A172 (cell line): ENCODE measurements around the gene MDFIC. TPM values are rescaled to one million over a fixed set of nuclear protein-coding genes. Genes with fewer than 3 reads are reported as not detected.

Source experiments
- DNase-seq: peaks from one replicate; pipeline ENCODE4 v3.0.0-alpha.2; 2015; ENCODE audit warnings: low spot score
- total RNA-seq: library from RNA; depleted of rRNA; stranded (reverse); fragments of >200 nt; shearing (Covaris generic); gene quantifications from 2 replicates; pipeline ENCODE4 v1.2.3, GENCODE V29; 2014

MDFIC gene
- total RNA-seq, 1 experiment from 2014 or later, result 37.7 TPM

DNA sequence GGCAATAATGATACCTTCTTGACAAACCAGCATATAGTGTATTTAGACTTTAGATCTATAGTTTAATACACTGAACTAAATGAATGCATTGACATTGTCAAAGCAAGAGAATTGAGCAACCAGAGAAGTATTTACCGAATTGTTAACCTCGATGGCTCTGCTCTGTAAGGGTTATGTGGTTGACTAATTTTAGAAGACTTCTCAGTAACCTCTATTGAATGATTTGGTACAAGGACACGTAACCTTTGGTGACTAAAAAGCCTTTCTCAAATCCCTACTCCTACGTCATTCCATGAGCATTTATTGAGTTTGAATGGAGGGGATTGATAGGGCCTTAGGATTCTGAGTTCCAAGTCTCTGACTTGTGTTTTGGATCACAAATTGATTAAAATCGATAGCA is 67.6 kb downstream of the MDFIC start:
- DNase-seq, result no peak

DNA sequence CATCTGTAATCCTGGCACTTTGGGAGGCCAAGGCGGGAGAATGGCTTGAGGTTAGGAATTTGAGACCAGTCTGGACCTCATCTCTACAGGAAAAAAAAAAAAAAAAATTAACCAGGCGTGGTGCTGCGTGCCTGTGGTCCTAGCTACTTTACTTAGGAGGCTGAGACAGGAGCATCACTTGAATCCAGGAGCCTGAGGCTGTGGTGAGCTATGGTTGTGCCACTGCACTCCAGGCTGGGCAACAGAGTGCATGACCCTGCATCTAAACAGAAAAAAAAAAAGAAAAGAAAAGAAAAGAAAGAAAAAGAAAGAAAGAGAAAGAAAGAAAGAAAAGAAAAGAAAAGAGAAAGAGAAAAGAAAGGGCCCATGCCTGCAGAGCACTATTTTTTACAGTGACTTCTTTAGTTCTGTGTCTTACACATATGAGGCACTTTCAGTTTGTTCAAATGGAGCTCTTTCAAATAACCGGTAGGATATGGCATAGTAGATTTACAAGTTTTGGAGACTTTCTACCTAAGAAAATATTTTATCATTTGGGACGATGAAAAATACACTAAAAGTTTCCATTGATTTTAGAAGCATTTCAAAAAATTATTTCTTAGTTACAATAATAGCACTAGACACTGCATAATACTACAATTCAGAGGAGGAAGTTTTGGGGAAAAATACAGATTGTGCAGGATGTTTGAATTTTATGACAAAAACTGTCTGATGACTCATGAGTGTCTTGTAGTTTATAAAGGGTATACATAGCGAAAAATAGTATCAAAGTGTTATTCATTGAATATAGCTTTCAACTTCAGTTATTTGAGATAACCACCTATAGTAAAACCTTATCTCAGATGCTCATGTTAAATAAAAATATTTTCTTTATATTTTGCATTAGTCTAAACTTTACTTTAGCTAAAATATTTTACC is 75.9 kb downstream of the MDFIC start:
- no peak for DNase-seq

DNA sequence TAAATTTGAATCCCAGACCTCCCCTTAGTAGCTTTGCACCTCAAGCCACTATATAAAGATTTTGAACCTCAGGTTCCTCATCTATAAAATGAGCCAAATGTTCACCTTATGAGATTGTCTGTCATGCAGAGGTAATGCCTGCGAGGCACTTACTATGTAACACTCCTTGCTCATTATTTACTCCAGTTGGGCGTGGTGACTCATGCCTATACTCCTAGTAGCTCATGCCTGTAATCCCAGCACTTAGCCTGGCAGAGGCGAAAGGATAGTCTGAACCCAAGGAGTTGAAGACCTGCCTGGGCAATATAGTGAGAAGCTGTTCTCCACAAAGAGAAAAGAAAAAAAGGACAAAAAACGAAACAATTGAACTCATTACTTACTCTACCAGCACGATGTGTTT is 82.2 kb downstream of the MDFIC start:
- no peak for DNase-seq

DNA sequence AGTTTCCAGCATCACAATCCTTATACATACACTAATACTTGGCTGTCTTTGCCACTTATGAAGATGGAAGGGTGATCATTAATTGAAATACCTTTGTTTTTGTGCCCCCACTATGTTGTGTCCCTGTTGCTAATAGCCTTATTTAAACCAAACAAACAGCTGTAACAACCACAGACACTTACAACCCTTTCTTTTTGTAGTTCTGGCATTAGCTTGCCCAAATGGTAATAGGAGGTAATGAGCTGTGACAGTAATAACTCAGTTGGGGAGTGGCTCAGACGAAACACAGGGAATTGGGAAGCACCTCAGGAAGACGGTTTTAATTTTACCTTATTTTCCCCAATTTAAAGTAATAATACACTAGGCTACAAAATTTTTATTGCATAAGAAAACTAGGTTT is 83.4 kb downstream of the MDFIC start:
- DNase-seq, result no peak

DNA sequence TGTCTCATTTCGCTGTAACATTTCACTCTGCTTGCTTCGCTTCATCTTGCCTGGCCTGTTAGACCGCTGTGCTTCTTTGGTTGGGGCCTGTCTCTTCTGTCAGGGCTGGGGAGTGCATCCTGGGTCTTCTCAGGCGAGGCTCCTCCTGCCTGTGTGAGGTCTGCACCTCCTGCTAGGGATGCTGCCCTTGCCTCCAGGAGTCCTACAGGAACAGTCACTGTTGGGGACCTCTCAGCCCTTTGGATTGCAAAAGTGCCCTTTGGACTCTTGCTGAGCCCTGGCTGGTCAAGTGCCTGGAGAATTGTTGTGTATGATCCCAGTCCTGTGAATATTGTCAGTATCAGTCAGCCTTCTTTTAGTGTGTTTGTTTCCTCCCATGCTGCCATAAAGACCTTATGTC is 84.1 kb downstream of the MDFIC start:
- no peak for DNase-seq

DNA sequence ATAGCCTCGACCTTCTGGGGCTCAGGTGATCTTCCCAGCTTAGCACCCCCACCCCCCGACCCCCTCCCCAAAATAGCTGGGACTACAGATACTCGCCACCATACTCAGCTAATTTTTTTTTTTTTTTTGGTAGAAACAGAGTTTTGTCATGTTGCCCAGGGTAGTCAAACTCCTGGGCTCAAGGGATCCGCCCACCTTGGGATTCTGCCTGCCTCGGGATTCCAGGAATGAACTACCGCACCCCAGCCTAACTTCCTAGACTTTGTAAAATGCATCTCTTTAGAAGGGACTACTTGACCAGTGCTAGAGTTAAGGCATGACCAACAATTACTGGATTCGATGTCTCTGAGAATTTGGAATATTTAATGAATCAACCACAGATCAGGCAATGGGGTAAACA is 85.9 kb downstream of the MDFIC start:
- no peak for DNase-seq

DNA sequence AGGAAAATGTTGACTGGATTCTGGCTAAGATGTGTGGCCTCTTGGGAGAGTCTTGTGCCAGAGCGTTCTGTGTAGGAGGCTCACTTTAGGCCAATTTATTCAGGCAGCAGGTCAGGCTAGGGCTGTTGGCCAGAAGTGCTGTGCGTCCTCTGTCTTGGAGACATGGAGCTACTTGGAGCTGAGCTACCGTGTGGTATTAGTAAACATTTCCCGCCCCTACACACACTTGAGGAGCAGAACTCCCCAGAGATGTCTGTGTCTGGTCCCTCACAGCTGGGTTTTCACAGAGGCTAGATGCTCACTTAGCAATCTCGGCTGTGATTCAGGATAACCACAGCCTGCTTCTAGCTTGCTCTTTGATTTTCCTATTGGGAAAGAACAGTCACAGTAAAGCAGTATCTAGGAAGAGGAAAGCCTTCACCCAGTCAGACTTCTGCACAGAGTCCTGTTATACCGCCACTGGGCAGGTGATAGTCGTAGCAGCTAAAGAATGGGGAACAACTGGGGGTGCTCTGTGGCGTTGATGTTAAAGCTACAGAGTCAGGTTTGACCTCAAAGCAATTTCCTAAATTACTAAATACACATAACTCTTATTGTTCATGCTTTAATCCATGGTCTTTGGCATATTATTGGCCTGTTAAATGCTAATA is 86.7 kb downstream of the MDFIC start:
- DNase-seq, result no peak

DNA sequence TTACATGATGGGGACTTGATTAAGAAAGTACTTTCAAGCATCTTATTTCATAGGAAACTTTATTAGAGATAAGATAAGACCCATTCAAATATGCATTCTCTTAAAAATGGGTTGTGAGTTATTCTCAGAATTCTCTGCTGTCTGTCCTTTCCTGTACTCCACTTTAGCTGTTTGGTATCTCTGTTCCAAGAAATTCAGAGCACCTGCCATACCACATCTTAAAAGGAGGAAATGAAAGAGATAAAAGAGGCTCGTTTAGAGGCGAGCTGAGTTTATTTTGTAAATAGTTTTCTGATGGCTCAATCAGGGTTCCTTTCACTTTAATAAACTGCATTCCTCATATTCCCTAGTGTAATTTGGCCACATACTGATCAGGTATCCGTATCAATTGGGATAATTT is 87.2 kb downstream of the MDFIC start:
- DNase-seq, result no peak

DNA sequence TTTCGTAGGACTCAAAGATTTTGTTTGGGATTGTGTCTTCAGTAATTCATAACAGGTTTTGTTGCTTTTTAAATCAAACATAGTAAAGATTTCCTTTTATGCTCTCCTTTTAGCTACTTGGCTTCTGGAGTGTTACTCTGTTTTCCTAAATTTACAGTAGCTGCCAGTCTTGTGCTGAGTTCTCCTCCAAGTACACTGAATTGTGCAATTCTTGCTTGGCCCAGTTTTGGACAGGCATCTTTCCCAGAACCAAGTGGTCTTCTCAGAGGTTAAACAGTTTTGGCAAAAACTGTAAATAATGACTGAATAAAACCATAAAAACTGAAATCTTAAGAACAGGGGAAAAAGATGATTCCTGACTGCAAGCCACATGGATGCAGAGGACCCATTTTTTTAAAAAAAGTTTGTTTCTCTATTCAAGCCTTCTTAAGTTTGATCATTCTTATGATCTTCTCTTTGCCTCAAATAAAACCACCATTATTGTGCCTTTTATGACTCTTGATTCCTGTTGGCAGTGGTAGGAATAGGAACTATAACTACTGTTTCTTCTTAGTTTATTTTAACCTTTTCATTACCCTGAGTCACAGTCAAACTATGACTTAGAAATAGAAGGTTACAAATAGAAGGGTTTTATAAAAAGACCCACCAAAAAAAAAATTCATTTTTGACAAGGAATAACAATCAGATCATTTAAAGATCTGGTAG is 88.0 kb downstream of the MDFIC start:
- DNase-seq, result no peak

DNA sequence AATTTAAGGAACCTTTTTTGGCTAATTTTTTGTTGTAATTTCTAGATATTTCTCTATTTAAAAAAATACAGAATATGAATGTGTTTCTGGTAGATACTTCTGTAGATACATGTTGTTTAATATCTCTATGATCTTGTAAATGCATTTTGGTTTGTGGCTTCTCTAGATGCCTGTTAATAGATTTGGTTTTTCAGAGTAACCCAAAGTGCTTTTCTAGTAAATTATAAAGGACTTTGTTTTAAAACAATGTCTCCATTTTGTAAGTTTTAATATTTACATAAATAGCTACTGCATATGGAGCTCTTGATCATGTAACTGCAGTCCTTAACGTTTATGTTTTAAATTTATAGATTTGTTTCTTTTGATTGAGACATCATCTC is 88.5 kb downstream of the MDFIC start:
- no peak for DNase-seq

DNA sequence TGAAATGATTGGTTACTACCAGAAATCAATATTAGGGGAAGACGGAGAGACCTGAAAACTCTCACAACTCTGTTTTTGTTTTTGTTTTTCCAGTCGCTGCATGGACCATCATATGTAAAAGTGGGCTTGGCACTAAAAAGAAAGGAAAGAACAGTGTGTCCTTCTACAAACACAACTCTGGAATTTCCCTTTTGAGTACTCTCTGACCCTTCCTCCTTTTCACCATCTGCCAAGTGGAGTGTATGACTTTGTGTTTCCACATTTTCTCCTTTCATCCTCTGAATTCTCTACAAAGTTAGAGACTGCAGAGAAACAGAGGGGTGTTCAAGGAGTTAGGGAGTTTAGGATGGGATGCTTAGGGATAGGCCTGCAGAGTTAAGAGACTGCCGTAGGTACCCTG is 92.0 kb downstream of the MDFIC start:
- no peak for DNase-seq

DNA sequence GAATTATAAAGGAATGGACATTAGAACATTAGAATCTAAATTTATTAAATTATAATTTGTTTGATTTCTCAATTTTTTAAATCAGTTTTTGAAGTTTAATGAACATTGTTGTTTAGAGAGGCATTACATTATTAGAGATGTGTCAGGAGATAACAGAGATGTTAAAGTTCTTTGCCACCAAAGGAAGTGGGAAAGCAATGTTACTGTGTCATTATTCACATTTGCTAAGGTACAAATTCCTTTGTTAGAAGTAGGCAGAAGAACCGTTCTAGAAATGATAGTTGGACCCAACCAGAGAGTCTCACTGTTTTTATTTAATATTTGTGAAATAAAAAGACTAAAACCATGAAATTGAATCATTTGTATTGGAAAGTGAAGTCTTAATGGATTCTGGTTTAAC is 92.9 kb downstream of the MDFIC start:
- no peak for DNase-seq

DNA sequence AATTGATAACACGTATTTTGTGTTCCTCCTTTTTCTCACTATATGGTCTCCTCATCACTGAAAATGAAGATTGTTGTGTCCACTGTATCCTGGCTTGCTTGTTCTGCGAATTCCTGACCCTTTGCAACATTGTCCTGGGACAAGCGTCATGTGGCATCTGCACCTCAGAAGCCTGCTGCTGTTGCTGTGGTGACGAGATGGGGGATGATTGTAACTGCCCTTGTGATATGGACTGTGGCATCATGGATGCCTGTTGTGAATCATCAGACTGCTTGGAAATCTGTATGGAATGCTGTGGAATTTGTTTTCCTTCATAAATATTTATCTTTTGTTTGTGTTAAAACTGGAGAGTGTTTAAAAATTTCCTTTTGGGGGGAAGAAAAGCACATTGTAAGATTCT is 93.7 kb downstream of the MDFIC start:
- DNase-seq, result peak; percentile 70

DNA sequence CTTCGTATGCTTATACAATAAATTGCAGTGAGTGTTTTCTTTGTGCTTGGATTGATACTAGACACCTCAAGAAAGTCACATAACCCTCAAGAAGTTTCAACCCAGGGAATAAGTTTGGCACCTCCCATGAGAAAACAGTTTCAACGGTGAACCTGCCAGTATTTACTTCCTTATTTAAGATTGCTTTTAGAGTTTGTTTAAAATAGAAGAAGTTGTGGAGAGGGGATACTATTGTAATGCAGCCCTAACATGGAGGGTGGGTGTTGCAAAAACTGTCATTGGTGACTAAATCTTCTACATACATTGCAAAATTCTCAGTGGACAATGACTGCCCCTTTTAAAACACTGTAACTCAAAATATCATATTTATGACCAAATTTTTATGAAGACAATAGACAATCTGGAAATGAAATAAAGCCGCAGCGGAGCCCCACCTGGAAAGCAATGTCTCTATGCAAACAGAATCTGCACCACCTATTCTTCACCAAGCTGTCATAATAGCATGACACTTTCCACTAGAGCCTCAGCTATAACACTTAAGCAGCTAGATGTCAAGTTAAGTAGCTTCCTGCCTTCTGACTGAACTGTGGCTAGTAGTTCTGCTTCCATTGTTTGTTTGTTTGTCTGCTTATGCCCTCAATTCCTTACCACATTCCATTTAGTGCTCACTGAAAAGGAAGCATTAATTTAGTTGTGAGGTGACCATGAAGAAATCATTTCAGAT is 98.2 kb downstream of the MDFIC start:
- DNase-seq, result no peak

DNA sequence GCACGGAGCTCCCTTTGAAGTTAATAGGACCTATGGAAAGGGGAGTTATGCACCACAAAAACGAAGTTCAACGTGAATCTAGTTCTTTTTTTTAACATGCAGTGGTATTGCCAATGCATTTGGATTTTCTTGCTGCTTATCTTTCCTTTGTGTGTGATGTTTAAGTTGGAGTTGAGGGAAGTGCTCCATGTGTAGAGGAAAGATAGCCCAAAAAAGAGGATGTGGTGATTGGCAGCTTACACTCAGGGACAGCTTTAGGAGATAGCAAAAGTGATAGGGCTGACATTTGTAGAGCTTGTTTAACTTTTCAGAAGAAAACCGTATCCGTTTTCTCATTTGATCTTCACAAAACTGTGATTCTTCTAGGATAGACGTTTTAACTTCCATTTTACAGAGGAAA is 101.3 kb downstream of the MDFIC start:
- no peak for DNase-seq

DNA sequence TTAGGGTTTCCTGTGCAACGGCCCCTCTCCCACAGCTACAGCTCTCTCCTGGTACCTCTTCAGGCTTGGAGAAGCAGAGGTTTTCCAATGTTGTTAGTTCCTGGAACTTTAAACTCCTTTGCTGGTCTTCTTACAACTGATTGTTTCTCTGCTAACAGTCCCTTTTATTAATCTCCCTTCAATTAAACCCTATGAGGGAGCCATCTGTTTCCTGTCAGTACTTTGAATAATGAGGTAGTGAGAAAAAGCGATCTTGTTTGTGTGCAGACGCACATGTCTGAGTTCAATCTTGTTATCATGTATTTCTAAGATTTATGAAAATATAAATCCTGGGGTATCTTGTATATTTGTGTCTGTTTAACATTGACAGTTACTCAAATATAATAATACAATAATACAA is 102.4 kb downstream of the MDFIC start:
- no peak for DNase-seq

DNA sequence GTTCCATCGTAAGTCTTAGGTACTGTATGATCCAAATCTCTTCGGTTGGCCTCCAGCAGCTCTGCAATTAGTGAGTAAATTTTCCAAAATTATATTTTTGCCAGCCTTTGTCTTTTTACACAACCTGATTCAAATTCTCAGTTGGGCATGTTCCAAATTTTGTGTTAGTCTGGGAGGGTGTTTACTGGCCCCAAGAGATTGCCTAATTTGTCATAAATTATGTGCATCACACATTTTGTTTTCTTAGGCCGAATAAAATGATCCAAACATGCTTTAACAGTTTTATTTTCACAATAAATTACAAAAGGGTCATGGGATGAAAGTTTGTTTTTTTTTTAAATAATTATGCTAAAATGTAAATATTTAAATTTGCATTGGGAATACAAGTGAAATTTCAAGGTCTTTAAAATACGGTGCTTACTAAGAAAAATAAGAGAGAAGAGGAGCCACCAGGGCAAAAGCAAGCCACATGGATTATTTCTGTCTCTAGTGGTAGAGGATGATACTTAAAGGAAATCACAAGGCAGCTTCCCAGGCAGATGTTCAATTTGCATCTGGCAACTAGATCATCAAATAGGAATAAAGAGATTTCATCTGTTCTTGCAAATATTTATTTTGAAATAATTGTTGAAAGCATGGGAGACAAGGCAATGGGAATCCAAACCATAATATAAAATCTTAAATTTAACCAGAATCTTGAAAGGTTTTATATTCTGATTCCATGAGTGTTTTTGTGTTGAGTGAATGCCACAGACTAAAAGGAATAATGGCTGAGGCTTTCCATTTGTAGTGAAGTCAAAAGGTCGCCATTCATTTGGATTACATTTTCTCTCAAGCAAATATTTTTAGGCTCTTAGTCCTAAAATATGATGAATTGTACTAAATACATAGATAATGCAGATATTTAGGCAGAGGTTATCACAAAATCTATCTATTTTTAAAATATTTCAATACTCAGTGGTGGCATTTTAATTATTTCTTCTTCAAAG is 111.1 kb downstream of the MDFIC start:
- no peak for DNase-seq

DNA sequence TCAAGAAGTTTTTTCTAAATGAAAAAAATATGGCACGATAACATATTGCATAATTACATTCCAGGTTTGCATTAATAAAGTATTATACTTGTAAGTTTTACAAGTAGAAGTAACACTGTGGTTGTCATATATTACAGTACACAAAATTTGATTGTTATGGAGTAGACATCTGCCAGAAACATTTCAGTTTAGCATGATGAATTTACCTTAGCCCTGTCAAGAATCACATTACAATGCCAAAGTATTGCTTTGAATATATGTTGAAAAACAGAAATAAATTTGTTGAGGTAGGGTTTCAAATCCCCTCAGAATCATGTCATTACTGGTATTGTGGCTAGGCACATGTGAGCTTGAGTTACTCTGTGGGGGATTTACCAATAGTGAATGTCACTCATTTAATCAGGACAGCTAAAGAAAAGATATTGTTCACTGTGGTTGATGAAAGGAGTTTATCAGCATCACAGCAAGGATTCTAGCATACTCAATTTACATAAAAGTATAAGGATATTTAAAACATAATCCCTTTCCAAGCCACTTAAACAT is 112.1 kb downstream of the MDFIC start:
- DNase-seq, result no peak

DNA sequence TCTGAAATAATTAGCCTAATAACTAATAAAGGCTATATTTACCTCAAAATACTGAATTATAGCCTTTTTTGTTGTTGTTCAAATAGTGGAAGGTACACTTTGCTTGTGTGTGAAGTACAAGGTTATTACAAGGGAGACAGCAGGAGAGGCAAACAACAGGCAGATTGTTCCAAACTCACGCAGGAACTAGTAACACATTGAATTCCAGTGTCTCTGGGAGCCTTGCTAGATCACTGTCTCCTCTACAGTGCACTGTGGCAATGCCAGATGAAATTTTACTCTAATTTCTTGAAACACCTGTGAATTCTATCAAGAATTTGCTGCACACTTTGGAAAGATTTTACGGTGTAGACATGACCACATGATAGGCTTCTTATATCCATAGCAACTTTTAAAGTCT is 112.6 kb downstream of the MDFIC start:
- DNase-seq, result no peak

DNA sequence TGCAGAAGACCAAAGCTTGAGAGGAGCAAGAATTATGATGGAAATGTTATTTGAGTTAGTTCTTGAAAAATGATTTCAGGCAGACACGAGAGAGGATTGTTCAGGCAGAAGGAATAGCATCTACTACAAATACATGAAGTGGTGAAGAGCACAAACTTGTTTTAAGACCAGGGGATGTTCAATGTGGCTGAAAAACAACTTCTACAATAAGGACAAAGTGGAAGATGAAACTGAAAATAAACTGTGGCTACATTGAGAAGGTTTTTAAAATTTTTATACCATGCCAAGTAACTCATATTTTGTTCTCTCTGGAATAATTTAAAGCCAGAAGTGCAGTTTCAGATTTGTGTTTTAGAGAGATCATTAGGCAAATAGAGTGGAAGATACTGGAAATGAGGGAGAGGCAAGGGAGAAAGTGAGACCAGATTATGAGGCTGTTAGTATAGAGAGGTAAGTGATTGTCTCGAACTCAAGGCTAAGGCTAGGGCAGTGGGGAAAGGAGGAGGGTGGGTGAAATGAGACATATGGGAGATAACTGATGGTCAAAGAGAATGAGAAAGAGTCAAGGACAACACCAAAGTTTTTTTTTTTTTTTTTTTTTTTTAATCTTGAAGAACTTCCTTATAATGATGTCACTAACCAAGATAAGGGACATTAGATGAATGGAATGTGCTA is 115.4 kb downstream of the MDFIC start:
- no peak for DNase-seq
